ENCODE results near the gene SLC1A5. TPM values are rescaled to one million over a fixed set of nuclear protein-coding genes. Genes with fewer than 3 reads are reported as not detected.

SLC1A5 gene
- total RNA-seq (2021; ENCODE audit: unreplicated experiment) (284 TPM), Bru-seq, nascent RNA (percentile 95 among the genes with signal in this experiment), BruChase-seq, experiment 1, labeled RNA remaining after a 6-hour chase (percentile 98 among the genes with signal in this experiment), BruChase-seq, experiment 2, labeled RNA remaining after a 2-hour chase (percentile 99 among the genes with signal in this experiment)
- 346 and 361 TPM in 2 replicates for polyA plus RNA-seq (2012)
- long read RNA-seq, transcript SLC1A5-205 (7 exons, 2,031 nt) = minor isoform, 9 of 538 reads
- long read RNA-seq, transcript SLC1A5-203 (8 exons, 2,882 nt) = major isoform, 397 of 538 reads
- long read RNA-seq, partial matches to known transcripts = 37 of 538 reads
- long read RNA-seq, other reads (novel, unspliced or antisense) = 94 of 538 reads

DNA sequence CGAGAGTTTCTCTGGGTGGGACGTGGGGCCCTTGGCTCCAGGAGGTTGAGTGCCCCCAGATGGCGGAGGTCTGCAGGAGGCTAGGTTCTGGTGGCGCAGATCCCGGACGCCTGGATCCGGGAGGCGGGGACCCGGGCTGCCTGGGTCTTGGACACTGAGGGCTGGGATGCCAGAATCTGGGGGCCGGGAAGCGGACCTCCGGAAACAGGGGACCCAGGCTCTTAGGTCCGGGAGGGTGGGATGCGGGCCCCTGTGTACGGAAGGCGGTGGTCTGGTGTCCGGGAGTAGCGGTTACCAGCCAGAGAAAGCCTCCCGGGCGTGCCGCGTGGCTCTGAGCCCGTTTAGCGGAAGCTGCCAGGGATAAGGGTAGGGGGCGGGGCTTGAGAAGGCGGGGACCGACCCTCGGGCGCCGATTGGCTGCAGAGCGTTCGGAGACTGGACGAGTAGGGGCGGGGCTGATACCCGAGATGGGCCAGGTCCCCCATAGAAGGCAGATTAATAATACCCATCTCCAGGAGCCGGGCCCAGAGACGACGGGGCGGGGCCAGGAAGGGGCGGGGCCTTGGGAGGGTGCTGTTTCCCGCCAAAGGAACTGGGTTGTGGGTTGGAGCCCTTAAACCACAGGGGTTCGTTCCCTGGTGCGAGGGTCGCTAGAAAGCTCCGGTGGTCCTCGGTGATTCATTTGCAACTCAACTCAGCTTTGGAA lies at the start of gene SLC1A5:
Gene SLC1A5 (minus strand): TSS at position 333 of the 706 bp plus-strand sequence. CDS start 629 bp downstream, outside the sequence.
- peak within 1 kb of the TSS; percentile 77 for H3K4me2 ChIP-seq (ENCODE audit: low read length)
- H3K9ac ChIP-seq (ENCODE audit: low read length) = peak within 1 kb of the TSS; percentile 92
- H2AFZ ChIP-seq (ENCODE audit: low read depth, low read length, poor library complexity, severe bottlenecking) = no peak within 1 kb of the TSS
- peaks cover 50% of the 10 kb centered on the region for H3K79me2 ChIP-seq (ENCODE audit: insufficient read depth, low read length)
- H3K9me2 ChIP-seq (ENCODE audit: insufficient read depth) = no peaks in the 10 kb centered on the region
- peaks cover 4% of the 10 kb centered on the region; the same call in 1 of the 2 replicates for H4K20me1 ChIP-seq (ENCODE audit: insufficient read depth)
- H3K4me1 ChIP-seq (ENCODE audit: control insufficient read depth in 1 of 2, insufficient read depth in 2 of 2, low read length in 2 of 2) = peaks cover 40 to 57% of the 10 kb centered on the region in 2 experiments
- CTCF ChIA-PET = interaction anchor here (0.6 kb wide), 2 partner anchors 41 to 52 kb away, joined by 3 to 6 read pairs; no protein-coding TSS in a partner anchor
- no peaks in the 10 kb centered on the region for H3K9me3 ChIP-seq (ENCODE audit: control insufficient read depth in 1 of 2, insufficient read depth in 1 of 2, low read depth in 1 of 2, low read length in 2 of 2)
- no peaks in the 10 kb centered on the region for H3K27me3 ChIP-seq (ENCODE audit: insufficient read depth, low read length)
- peaks cover 4 to 21% of the 10 kb centered on the region in 2 experiments; a peak in 3 of 4 replicates for H3K36me3 ChIP-seq (ENCODE audit: control insufficient read depth in 1 of 2, insufficient read depth in 2 of 2, low read length in 2 of 2)
- intact Hi-C loops (cut with micrococcal nuclease) = loop anchor here (5.0 kb wide), 1 partner anchor 44 kb away; no protein-coding TSS in a partner anchor
- H3K4me3 ChIP-seq (replicated peaks in 1 of 2; ENCODE audit: low read depth in 1 of 2, low read length in 2 of 2) = peak within 1 kb of the TSS; percentile 93 to 96
- RAD21 ChIA-PET (ENCODE audit: low non-redundant PET in 1 of 2, low total read pairs in 2 of 2, uncharacterized antibody in 2 of 2, unreplicated experiment in 2 of 2) = interaction anchor here (0.7 to 1.0 kb wide), 2 partner anchors 22 to 42 kb away, joined by 3 to 4 read pairs; no protein-coding TSS in a partner anchor
- ATAC-seq (peak; percentile 83), DNase-seq (ENCODE audit: low read depth, low spot score) (peak; percentile 94)
- peak within 1 kb of the TSS; percentile 91 for H3K27ac ChIP-seq (ENCODE audit: low read depth, low read length)
- POLR2A ChIA-PET = interaction anchor here (0.6 to 3.4 kb wide), 12 partner anchors 8 to 1500 kb away, joined by 3 to 26 read pairs (median 5); no protein-coding TSS in a partner anchor
- BruUV-seq (replicated peaks) = no TSS peak
- no peak for TF ChIP-seq EZH2phosphoT487 (IDR thresholded peaks at IDR 0.05; ENCODE audit: borderline replicate concordance)
- peak; percentile 99 for TF ChIP-seq POLR2A (IDR thresholded peaks at IDR 0.05; ENCODE audit: borderline replicate concordance, extremely low read depth, insufficient read depth, insufficient read length)
- TF ChIP-seq SRF (IDR thresholded peaks at IDR 0.05; ENCODE audit: low read depth) = no peak
- TF ChIP-seq, protein P1, sequence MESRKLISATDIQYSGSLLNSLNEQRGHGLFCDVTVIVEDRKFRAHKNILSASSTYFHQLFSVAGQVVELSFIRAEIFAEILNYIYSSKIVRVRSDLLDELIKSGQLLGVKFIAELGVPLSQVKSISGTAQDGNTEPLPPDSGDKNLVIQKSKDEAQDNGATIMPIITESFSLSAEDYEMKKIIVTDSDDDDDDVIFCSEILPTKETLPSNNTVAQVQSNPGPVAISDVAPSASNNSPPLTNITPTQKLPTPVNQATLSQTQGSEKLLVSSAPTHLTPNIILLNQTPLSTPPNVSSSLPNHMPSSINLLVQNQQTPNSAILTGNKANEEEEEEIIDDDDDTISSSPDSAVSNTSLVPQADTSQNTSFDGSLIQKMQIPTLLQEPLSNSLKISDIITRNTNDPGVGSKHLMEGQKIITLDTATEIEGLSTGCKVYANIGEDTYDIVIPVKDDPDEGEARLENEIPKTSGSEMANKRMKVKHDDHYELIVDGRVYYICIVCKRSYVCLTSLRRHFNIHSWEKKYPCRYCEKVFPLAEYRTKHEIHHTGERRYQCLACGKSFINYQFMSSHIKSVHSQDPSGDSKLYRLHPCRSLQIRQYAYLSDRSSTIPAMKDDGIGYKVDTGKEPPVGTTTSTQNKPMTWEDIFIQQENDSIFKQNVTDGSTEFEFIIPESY (IDR thresholded peaks at IDR 0.05; ENCODE audit: extremely low read depth, insufficient replicate concordance, low read length) = peak; percentile 73
- peak; percentile 73 for TF ChIP-seq SP1 (IDR thresholded peaks at IDR 0.05; ENCODE audit: low read depth)
- TF ChIP-seq REST (IDR thresholded peaks at IDR 0.05; ENCODE audit: low read depth) = no peak
- TF ChIP-seq FOSL1 (IDR thresholded peaks at IDR 0.05; ENCODE audit: low read depth) = no peak
- TF ChIP-seq TCF7L2 (IDR thresholded peaks at IDR 0.05; ENCODE audit: borderline replicate concordance, extremely low read depth, insufficient read depth, insufficient read length) = no peak
- no peak for TF ChIP-seq CBX3 (IDR thresholded peaks at IDR 0.05; ENCODE audit: low read depth)
- no peak for TF ChIP-seq ZNF274 (IDR thresholded peaks at IDR 0.05; ENCODE audit: low read depth, low read length)
- no peak for TF ChIP-seq EZH2 (IDR thresholded peaks at IDR 0.05)
- TF ChIP-seq, protein P2, sequence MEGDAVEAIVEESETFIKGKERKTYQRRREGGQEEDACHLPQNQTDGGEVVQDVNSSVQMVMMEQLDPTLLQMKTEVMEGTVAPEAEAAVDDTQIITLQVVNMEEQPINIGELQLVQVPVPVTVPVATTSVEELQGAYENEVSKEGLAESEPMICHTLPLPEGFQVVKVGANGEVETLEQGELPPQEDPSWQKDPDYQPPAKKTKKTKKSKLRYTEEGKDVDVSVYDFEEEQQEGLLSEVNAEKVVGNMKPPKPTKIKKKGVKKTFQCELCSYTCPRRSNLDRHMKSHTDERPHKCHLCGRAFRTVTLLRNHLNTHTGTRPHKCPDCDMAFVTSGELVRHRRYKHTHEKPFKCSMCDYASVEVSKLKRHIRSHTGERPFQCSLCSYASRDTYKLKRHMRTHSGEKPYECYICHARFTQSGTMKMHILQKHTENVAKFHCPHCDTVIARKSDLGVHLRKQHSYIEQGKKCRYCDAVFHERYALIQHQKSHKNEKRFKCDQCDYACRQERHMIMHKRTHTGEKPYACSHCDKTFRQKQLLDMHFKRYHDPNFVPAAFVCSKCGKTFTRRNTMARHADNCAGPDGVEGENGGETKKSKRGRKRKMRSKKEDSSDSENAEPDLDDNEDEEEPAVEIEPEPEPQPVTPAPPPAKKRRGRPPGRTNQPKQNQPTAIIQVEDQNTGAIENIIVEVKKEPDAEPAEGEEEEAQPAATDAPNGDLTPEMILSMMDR (IDR thresholded peaks at IDR 0.05 in 2 of 3, conservative IDR thresholded peaks at IDR 0.05 in 1 of 3; ENCODE audit: borderline replicate concordance in 1 of 3, insufficient read depth in 1 of 3, low read depth in 2 of 3, low read length in 2 of 3) = no peak
- no peak for TF ChIP-seq RAD21 (IDR thresholded peaks at IDR 0.05; ENCODE audit: low read depth)
- TF ChIP-seq YY1 (IDR thresholded peaks at IDR 0.05; ENCODE audit: extremely low read depth, insufficient replicate concordance, low read depth, low read length) = peak; percentile 36
- peak; percentile 100 for TF ChIP-seq POLR2AphosphoS5 (IDR thresholded peaks at IDR 0.05; ENCODE audit: low read depth, low read length)
- TF ChIP-seq CEBPB (IDR thresholded peaks at IDR 0.05; ENCODE audit: low read depth) = no peak

Data from HCT116 (cell line).